GM19395 (cell line): ENCODE results near the gene TRAPPC14.
"Not testable (repeated sequence)": the region's sequence is repeated elsewhere in the genome, so short reads cannot be mapped to it uniquely, and the experiment has no call there.

ENCODE experiments used
- ATAC-seq: cut with Tn5 transposase; IDR thresholded peaks from one replicate; pipeline ENCODE4 v1.9.1; 2021; ENCODE audit warnings: mild to moderate bottlenecking, moderate library complexity; ENCODE audit not compliant: unreplicated experiment

Gene TRAPPC14

GRCh38 chr7:100154651-100155491 is 3.7 kb downstream of the TRAPPC14 start:
- no peak for ATAC-seq

GRCh38 chr7:100153708-100154535 is 4.6 kb downstream of the TRAPPC14 start:
- no peak for ATAC-seq

GRCh38 chr7:100152937-100153666 is 5.4 kb downstream of the TRAPPC14 start:
- no peak for ATAC-seq

- no peak for ATAC-seq
These were observed 6.1 kb downstream of the TRAPPC14 start for GRCh38 chr7:100152404-100152803.

GRCh38 chr7:100148559-100149328 is 9.8 kb downstream of the TRAPPC14 start, which contains the start of gene LAMTOR4:
Gene LAMTOR4 (plus strand): TSS chr7:100148918. CDS start chr7:100148973, 55 bp downstream.
- peak; percentile 98 for ATAC-seq

GRCh38 chr7:100148225-100148558 is 10.3 kb downstream of the TRAPPC14 start:
- ATAC-seq: peak; percentile 19

- ATAC-seq: no peak
These were observed 11.2 kb downstream of the TRAPPC14 start for GRCh38 chr7:100147278-100147677.

GRCh38 chr7:100146350-100146749 is 12.2 kb downstream of the TRAPPC14 start:
- not testable (repeated sequence) for ATAC-seq

- no peak for ATAC-seq
These were observed 16.1 kb downstream of the TRAPPC14 start for GRCh38 chr7:100142461-100142860.

GRCh38 chr7:100141555-100141949 is 17.0 kb downstream of the TRAPPC14 start:
- no peak for ATAC-seq

GRCh38 chr7:100137851-100138760 is 20.4 kb downstream of the TRAPPC14 start:
- ATAC-seq: no peak

GRCh38 chr7:100132697-100133151 is 25.8 kb downstream of the TRAPPC14 start:
- ATAC-seq: no peak

GRCh38 chr7:100132126-100132525 is 26.4 kb downstream of the TRAPPC14 start:
- no peak for ATAC-seq

GRCh38 chr7:100130608-100131453 is 27.7 kb downstream of the TRAPPC14 start:
- ATAC-seq: no peak

GRCh38 chr7:100130220-100130607 is 28.3 kb downstream of the TRAPPC14 start:
- not testable (repeated sequence) for ATAC-seq

GRCh38 chr7:100128637-100128963 is 29.9 kb downstream of the TRAPPC14 start:
- no peak for ATAC-seq

- peak; percentile 14 for ATAC-seq
These were observed 30.5 kb downstream of the TRAPPC14 start for GRCh38 chr7:100127866-100128636.
